Stimulated activated CD8-positive, alpha-beta memory T cell treated with anti-CD3 and anti-CD28 coated beads, Interleukin-7, amount 100 ng/mL, for 24 hours (primary cell): ENCODE measurements around the gene SRMS.
A peak's percentile ranks its signal among the peaks of the same experiment; 100 is the strongest.

Source experiments
- DNase-seq: peaks from one replicate; pipeline ENCODE4 v3.0.0-alpha.2; 2020; ENCODE audit warnings: low read depth

Gene SRMS

GRCh38 chr20:63537525-63538203, 9.9 kb downstream of the SRMS start:
- peak; percentile 90 for DNase-seq

- DNase-seq, result no peak
Observed at GRCh38 chr20:63536997-63537524, 10.5 kb downstream of the SRMS start, which contains the start of gene PTK6. Gene PTK6, minus strand, starts transcription at chr20:63537376. Its CDS starts 62 bp downstream, at chr20:63537314.

- no peak for DNase-seq
Observed at GRCh38 chr20:63536241-63536977, 11.1 kb downstream of the SRMS start.

GRCh38 chr20:63534831-63535651, 12.5 kb downstream of the SRMS start:
- DNase-seq, result no peak

GRCh38 chr20:63534427-63534830, 13.1 kb downstream of the SRMS start:
- no peak for DNase-seq

GRCh38 chr20:63533871-63534393, 13.6 kb downstream of the SRMS start:
- no peak for DNase-seq

- no peak for DNase-seq
Observed at GRCh38 chr20:63533388-63533787, 14.2 kb downstream of the SRMS start.

GRCh38 chr20:63532449-63532971, 15.0 kb downstream of the SRMS start:
- DNase-seq, result no peak

GRCh38 chr20:63531686-63532448, 15.7 kb downstream of the SRMS start:
- DNase-seq, result no peak

GRCh38 chr20:63530788-63531160, 16.8 kb downstream of the SRMS start:
- no peak for DNase-seq

GRCh38 chr20:63529861-63530787, 17.4 kb downstream of the SRMS start:
- no peak for DNase-seq

GRCh38 chr20:63529180-63529860, 18.2 kb downstream of the SRMS start:
- DNase-seq, result no peak

GRCh38 chr20:63527184-63527583, 20.4 kb downstream of the SRMS start:
- DNase-seq, result no peak

- no peak for DNase-seq
Observed at GRCh38 chr20:63525971-63526370, 21.6 kb downstream of the SRMS start.

- DNase-seq, result no peak
Observed at GRCh38 chr20:63525185-63525584, 22.4 kb downstream of the SRMS start.

- no peak for DNase-seq
Observed at GRCh38 chr20:63522981-63523611, 24.5 kb downstream of the SRMS start.

GRCh38 chr20:63522091-63522868, 25.3 kb downstream of the SRMS start:
- DNase-seq, result no peak

- no peak for DNase-seq
Observed at GRCh38 chr20:63521602-63522001, 25.9 kb downstream of the SRMS start.
